OCI-LY7 (cell line): ENCODE data around the gene TMEM259. TPM values are rescaled to one million over a fixed set of nuclear protein-coding genes. Genes with fewer than 3 reads are reported as not detected.
A peak's percentile ranks its signal among the peaks of the same experiment; 100 is the strongest.

Experiments used
- Bru-seq: library from RNA; stranded (reverse); fragments of 400-500 nt; gene quantifications from one replicate; lab custom pipeline; 2021; lab: Mats Ljungman, UMichigan
- BruChase-seq, 2 experiments: library from RNA; stranded (reverse); fragments of 400-500 nt; gene quantifications; one replicate each; lab custom pipeline; 2021; lab: Mats Ljungman, UMichigan
- BruUV-seq: library from RNA; stranded (reverse); fragments of 400-500 nt; replicated peaks from 2 replicates; lab custom pipeline; 2021; lab: Mats Ljungman, UMichigan
- CTCF ChIA-PET: fragments of 300-600 bp; sonication (Branson Sonifier 250); formaldehyde crosslinking; loops from one replicate; lab custom pipeline; 2022; ENCODE audit warnings: antibody characterized with exemption; ENCODE audit not compliant: unreplicated experiment; lab: Charles Lee
- POLR2A ChIA-PET: fragments of 300-600 bp; sonication (Branson Sonifier 250); formaldehyde crosslinking; loops from one replicate; lab custom pipeline; 2022; ENCODE audit warnings: antibody characterized with exemption; lab: Charles Lee
- DNase-seq: peaks from one replicate; pipeline ENCODE4 v3.0.0-alpha.2; 2015; ENCODE audit warnings: low spot score
- H2AFZ ChIP-seq: fragments of 200-600 bp; sonication (generic), shearing (Covaris generic); 2 replicates; pipeline ENCODE4 v1.6.1; 2014; ENCODE audit warnings: mild to moderate bottlenecking, antibody characterized with exemption, low read length, moderate library complexity
- H3K27ac ChIP-seq: fragments of 200-600 bp; sonication (generic); 2 replicates; pipeline ENCODE4 v1.5.1; 2014; ENCODE audit warnings: mixed run types, low read depth, mild to moderate bottlenecking, moderate library complexity, low read length, inconsistent platforms; ENCODE audit not compliant: poor library complexity, severe bottlenecking
- H3K36me3 ChIP-seq: fragments of 200-600 bp; sonication (generic); 2 replicates; pipeline ENCODE4 v1.6.1; 2014; ENCODE audit warnings: mild to moderate bottlenecking, antibody characterized with exemption, low read length, moderate library complexity, mixed read lengths; ENCODE audit not compliant: insufficient read depth
- H3K4me1 ChIP-seq: fragments of 200-600 bp; sonication (generic); 2 replicates; pipeline ENCODE4 v1.5.1; 2014; ENCODE audit warnings: mild to moderate bottlenecking, low read length; ENCODE audit not compliant: insufficient read depth, poor library complexity, severe bottlenecking
- H3K4me2 ChIP-seq: fragments of 200-600 bp; sonication (generic); 2 replicates; pipeline ENCODE4 v1.6.1; 2014; ENCODE audit warnings: mild to moderate bottlenecking, low read length
- H3K4me3 ChIP-seq: fragments of 200-600 bp; sonication (generic); 2 replicates; pipeline ENCODE4 v1.5.1; 2014; ENCODE audit warnings: mild to moderate bottlenecking, low read depth, low read length; ENCODE audit not compliant: poor library complexity, severe bottlenecking
- H3K79me2 ChIP-seq: fragments of 200-600 bp; sonication (generic); 2 replicates; pipeline ENCODE4 v1.6.1; 2016; ENCODE audit warnings: low read depth, mild to moderate bottlenecking, low read length, moderate library complexity, mixed read lengths; ENCODE audit not compliant: insufficient read depth
- H3K9me2 ChIP-seq: fragments of 200-600 bp; sonication (generic); 2 replicates; pipeline ENCODE4 v1.6.1; 2016; ENCODE audit warnings: mild to moderate bottlenecking, low read length, mixed read lengths; ENCODE audit not compliant: insufficient read depth
- H3K9me3 ChIP-seq: fragments of 200-600 bp; sonication (generic); 2 replicates; pipeline ENCODE4 v1.6.1; 2014; ENCODE audit warnings: mild to moderate bottlenecking, mixed run types, low read length, mixed read lengths
- H4K20me1 ChIP-seq: fragments of 200-600 bp; sonication (generic); 2 replicates; pipeline ENCODE4 v1.6.1; 2014; ENCODE audit warnings: mild to moderate bottlenecking, antibody characterized with exemption, low read length, moderate library complexity, mixed read lengths; ENCODE audit not compliant: insufficient read depth
- EZH2phosphoT487 ChIP-seq: fragments of 200-600 bp; sonication (generic); IDR thresholded peaks from 2 replicates; pipeline ENCODE4 v1.6.1; 2018; ENCODE audit warnings: low read depth, borderline replicate concordance, mild to moderate bottlenecking, mixed run types, antibody characterized with exemption, low read length, moderate library complexity, mixed read lengths
- intact Hi-C: fragments of 100-400 bp; cut with micrococcal nuclease; formaldehyde crosslinking; loops from one replicate; pipeline ENCODE4 v1.10.0; 2022; ENCODE audit not compliant: unreplicated experiment
- long read RNA-seq: library from polyadenylated mRNA; stranded (forward); transcript quantifications from one replicate; pipeline ENCODE4 v2.0.0, GENCODE V29; 2022
- total RNA-seq, 2 experiments: library from RNA; depleted of rRNA in 1 of 2; stranded (reverse); fragments of >200 nt in 1 of 2; shearing (Covaris generic) in 1 of 2; gene quantifications; 2 replicates each; pipeline ENCODE4 v1.2.3, GENCODE V29; 2014 to 2022
- TF ChIP-seq, protein P1 (sequence below): fragments of 200-600 bp; sonication (generic); conservative IDR thresholded peaks from 2 replicates; pipeline ENCODE4 v1.5.1; 2014; ENCODE audit warnings: mild to moderate bottlenecking, antibody characterized with exemption, low read length, moderate library complexity, mixed read lengths

Gene TMEM259
- total RNA-seq (2014; rRNA removed; shearing (Covaris generic)) = 131 and 169 TPM in 2 replicates
- 195 and 204 TPM in 2 replicates for total RNA-seq (2022)
- percentile 66 among the genes with signal in this experiment for Bru-seq, nascent RNA
- BruChase-seq, experiment 1, labeled RNA remaining after a 6-hour chase = percentile 88 among the genes with signal in this experiment
- BruChase-seq, experiment 2, labeled RNA remaining after a 2-hour chase = percentile 81 among the genes with signal in this experiment
- long read RNA-seq, transcript TMEM259-202 (11 exons, 2,748 nt) = major isoform, 144 of 624 reads
- long read RNA-seq, transcript TMEM259-208 (1 exons, 1,637 nt) = minor isoform, 23 of 624 reads
- long read RNA-seq, partial matches to known transcripts = 58 of 624 reads
- long read RNA-seq, other reads (novel, unspliced or antisense) = 394 of 624 reads

DNA sequence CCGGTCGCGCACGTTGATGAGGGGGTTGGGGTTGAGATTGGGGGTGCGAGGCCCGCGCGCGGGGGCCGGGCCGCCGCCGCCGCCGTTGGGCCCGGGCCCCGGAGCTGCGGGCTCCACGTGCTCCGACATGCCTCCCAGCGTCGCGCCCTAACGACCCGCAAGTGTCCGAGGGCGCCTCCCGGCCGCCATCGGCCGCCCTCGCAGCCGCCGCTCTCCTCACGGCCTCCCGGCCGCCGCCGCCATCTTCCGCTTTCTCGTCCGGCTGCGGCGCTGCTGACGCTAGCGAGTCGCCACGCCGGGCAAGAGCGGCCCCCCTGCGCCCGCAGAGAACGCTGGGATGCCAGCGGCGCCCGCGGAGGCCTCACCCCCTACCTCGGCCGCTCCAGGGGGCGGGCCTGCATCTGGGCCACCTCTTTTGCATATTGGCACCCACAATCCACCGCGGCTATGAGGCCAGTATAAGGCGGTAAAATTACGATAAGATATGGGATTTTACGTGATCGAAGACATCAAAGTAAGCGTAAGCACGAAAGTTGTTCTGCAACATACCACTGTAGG is at the start of gene TMEM259:
TSS of gene TMEM259 (minus strand) at position 256 of the 558 bp plus-strand sequence. CDS start at position 129, 127 bp downstream.
- no peak for TF ChIP-seq EZH2phosphoT487
- TF ChIP-seq, protein P1, sequence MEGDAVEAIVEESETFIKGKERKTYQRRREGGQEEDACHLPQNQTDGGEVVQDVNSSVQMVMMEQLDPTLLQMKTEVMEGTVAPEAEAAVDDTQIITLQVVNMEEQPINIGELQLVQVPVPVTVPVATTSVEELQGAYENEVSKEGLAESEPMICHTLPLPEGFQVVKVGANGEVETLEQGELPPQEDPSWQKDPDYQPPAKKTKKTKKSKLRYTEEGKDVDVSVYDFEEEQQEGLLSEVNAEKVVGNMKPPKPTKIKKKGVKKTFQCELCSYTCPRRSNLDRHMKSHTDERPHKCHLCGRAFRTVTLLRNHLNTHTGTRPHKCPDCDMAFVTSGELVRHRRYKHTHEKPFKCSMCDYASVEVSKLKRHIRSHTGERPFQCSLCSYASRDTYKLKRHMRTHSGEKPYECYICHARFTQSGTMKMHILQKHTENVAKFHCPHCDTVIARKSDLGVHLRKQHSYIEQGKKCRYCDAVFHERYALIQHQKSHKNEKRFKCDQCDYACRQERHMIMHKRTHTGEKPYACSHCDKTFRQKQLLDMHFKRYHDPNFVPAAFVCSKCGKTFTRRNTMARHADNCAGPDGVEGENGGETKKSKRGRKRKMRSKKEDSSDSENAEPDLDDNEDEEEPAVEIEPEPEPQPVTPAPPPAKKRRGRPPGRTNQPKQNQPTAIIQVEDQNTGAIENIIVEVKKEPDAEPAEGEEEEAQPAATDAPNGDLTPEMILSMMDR = no peak
- Histone ChIP-seq H3K4me2 (peak within 1 kb of the TSS; percentile 94), H4K20me1 (peaks cover 10% of the 10 kb centered on the region), H3K36me3 (peaks cover 37% of the 10 kb centered on the region), H3K9me2 (no peaks in the 10 kb centered on the region), H3K9me3 (no peaks in the 10 kb centered on the region), H2AFZ (peak within 1 kb of the TSS; percentile 30; the same call in 1 of the 2 replicates), H3K79me2 (peaks cover 49% of the 10 kb centered on the region), H3K4me1 (peaks cover 59% of the 10 kb centered on the region), H3K4me3 (peak within 1 kb of the TSS; percentile 96), H3K27ac (peak within 1 kb of the TSS; percentile 76)
- BruUV-seq = no TSS peak
- intact Hi-C loops = loop anchor here (2.0 to 10.0 kb wide), 4 partner anchors 18 to 386 kb away; partner anchors contain the start of genes CIRBP, DAZAP1 and GPX4
- CTCF ChIA-PET = no interaction called here
- peak; percentile 98 for DNase-seq
- POLR2A ChIA-PET = interaction anchor here (0.8 kb wide), 1 partner anchor 20 kb away, joined by 5 read pairs; no protein-coding TSS in a partner anchor

DNA sequence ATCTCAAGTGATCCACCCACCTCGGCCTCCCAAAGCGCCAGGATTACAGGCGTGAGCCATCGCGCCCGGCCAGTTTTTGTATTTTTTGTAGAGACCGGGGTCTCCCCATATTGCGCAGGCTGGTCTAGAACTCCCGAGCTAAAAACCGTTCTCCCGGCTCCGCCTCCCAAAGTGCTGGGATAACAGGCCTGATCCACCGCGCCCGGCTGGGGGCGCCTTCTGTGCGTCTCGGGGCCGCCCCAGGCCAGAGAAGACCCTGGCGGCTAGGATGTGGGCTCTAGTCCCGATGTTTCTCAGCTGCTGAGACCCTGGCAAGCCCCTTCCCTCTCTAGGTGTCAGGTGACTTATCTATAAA is 49.6 kb upstream of the TMEM259 start:
- Histone ChIP-seq H3K27ac (no peak overlapping the region), H3K4me2 (no peak overlapping the region), H3K4me1 (peaks cover 53% of the 10 kb centered on the region), H3K9me3 (no peaks in the 10 kb centered on the region), H2AFZ (no peak overlapping the region), H4K20me1 (no peaks in the 10 kb centered on the region), H3K36me3 (peaks cover 62% of the 10 kb centered on the region), H3K9me2 (no peaks in the 10 kb centered on the region), H3K79me2 (peaks cover 32% of the 10 kb centered on the region), H3K4me3 (no peak overlapping the region)
- BruUV-seq = no TSS peak
- CTCF ChIA-PET = no interaction called here
- intact Hi-C loops = no loop called here
- DNase-seq = no peak
- TF ChIP-seq, protein P1 = no peak
- TF ChIP-seq EZH2phosphoT487 = no peak
- POLR2A ChIA-PET = no interaction called here
